H54 (cell line): Measurements from ENCODE around the gene RPS16.

Experiments
- DNase-seq: peaks from one replicate; pipeline ENCODE4 v3.0.0; 2011; ENCODE audit warnings: low spot score, mixed read lengths; ENCODE audit not compliant: insufficient read length
- FAIRE-seq: peaks from 3 replicates; lab custom pipeline; 2011; peaks lifted over from hg19 to GRCh38; lab: Jason Lieb, UNC
- POLR2A ChIP-seq: IDR thresholded peaks from 2 replicates; pipeline ENCODE4 v1.6.1; 2011; ENCODE audit warnings: low read depth, mild to moderate bottlenecking, low read length

The RPS16 gene

DNA sequence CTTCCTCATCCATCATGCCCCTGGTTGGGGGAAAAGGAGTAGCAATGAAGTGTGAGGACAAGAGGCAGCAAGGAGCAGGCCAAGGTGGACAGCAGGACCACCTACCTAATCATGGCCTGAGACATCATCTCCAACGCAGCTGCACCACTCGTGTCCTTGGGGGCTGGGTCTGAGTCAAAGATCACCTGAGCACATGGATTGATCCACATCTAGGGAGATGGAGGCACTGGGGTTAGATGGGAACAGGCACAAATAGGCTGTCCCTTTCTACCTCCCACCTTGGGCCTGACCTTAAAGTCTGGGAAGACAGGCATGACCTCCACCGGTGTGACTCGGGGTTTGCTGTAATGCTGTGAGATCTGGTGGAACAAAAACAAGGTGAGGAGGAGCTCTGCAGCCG is 47.1 kb downstream of the RPS16 start:
- FAIRE-seq: no peak
- no peak for TF ChIP-seq POLR2A
- DNase-seq: no peak

DNA sequence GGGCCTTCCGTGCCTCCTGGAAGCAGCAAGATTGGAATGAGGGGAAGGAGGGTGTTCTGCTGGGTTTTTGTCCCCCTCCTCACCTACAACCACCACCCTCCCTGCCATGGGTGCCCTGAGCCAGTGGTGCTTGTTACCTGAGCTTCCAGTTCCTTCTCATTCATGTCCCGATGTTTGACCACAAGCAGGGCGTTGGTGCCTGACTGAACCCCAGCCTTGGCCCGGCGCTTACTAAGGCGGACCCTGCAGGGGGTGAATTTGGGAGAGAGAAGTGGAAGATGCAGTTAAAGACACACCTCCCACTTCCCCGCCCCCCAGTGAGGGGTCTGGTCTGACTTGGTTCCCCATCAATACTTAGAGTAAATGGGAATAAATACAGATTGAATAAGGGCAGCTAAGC is 49.2 kb downstream of the RPS16 start:
- DNase-seq: no peak
- FAIRE-seq: no peak
- TF ChIP-seq POLR2A: no peak

DNA sequence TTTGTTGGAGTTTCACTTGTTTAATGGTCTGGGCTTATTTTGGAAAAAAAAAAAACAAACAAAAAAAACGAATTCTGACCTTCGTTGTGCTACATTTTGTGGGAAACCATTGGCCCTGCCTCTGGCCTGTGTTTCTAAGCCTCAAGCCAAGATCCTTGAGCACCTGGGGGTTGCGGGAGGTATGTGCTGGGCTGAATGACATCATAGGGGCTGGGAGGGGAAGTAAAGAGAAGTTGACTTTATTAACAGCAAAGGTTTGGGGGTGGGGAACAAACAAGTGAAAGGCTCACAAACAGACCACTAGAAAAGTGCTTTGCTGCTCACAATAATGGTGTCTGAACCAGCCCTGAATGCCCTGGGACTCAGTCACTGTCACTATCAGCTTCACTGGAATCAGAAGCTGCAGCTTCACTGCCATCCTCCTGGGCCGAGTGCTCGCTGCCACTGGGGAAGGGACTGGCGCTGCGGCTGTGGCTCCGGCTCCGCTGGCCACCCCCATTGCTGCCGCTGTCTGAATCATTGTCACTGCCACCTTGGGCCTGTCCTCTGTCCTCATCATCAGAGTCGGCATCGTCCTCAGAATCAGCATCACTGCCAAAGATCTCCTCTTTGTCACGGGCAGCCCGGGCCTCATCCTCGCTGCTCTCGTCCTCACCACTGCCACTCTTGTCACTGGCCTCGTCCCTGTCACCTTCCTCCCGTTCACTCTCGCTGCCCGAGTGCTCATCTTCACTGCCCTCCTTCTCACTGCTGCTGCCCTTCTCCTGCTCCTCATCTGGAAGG is 49.9 kb downstream of the RPS16 start:
- DNase-seq (no peak), FAIRE-seq (no peak)
- no peak for TF ChIP-seq POLR2A

DNA sequence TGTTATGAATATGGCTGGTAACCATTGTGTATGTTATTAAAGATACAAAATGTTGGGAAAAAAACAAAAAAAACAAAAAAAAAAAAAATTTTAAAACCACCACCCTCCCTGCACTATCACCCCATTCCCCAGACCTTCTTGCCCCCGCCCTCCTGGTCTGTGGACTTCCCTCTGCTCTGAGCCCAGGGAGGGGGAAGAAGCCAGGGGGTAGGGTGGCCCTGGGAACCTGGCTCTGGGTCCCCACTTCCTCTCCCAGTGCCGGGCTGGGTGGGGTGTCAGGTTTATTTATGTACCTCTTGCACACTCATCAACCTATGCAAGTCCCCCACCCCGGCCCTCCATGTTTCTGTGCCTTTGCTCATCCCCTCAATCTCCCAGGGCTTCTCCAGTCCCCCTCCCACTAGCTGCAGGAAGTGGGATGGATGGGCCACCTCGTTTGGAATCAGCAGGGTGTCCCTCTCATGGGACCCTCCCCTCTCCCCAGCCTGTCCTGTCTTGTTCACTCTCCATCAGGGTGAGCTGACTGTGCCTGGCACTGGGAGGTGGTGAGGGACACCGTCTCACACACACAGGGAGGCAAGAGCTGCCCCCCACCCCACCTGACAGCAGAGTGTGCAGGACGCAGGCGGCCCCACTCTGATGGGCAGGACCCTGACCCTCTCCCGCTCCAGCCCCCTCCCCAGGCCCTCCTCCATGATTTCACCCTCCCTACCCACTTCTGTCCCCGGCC is 50.7 kb downstream of the RPS16 start:
- DNase-seq: no peak
- no peak for FAIRE-seq
- no peak for TF ChIP-seq POLR2A
